Suppressor macrophage treated with lipopolysaccharide for 4 hours (primary cell): ENCODE results near the gene VANGL1.

Experiments used
- DNase-seq: peaks from one replicate; pipeline ENCODE4 v3.0.0-alpha.2; 2020

The VANGL1 gene

GRCh38 chr1:115710859-115711624, 69.3 kb downstream of the VANGL1 start:
- DNase-seq = no peak

GRCh38 chr1:115712911-115713609, 71.3 kb downstream of the VANGL1 start:
- no peak for DNase-seq

- no peak for DNase-seq
These were observed 72.1 kb downstream of the VANGL1 start for GRCh38 chr1:115713906-115714305.

DNA sequence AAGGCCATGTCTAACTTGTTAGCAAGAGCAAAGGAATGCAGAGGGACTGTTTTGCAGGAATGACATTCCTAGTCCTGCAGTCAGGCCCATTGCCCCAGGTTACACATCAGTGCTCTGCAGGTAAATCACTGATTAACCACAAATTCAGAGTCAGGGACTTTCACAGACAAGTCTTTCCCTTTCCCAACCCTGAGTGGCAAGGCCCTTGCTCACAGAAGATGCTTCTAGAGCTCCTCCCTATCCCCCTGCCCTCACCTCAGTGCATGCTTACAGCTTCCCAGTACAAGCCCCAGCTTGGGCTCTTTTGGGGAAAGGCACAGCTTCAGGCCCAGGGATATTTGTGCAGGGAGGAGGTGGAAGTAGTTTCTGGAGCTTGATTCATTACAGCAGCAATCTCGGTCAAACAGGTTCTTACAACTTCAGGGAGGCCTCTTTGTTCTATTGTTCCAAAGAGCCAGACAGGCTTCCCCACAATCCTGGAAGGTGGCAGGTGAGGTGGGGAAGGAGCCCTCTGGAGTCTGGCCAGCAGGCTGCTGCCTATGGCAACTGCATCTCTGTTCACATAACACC, 72.9 kb downstream of the VANGL1 start:
- DNase-seq = no peak

- DNase-seq = peak; percentile 39
These were observed 75.8 kb downstream of the VANGL1 start for GRCh38 chr1:115717541-115717940.

DNA sequence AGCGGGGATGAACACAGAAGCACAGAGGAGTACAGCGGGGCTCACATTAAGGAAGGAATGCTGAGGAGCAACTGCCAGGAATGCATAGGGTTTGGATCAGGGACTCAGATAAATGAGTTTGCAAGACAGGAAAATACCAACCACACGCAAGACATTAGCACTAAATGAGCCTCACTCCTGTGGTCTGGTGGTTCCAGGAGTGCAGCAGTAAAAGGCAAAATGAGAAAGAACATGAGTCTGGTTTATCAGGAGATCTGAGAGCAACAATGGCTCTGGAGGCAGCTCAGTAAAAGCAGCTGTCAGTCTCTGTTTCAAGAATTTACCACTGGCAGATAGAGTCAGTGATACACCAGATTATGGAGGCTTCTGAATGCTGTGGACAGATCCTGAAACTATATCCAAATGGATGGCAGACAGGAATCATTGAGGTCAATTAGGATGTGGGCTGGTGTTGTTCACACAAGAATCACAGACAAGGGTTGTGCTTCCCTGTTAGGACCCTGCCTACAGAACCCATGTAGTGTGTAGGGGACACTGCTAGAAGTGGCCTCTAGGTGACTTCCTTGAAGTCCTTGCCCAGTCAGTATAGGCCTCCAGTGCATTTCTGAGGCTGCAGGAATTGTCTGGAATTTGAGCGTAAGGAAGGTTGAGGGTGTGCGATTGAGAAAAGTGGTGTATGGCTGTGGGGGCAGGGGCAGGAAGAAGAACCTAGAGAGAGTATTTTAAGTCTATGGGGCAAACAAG, 76.4 kb downstream of the VANGL1 start:
- no peak for DNase-seq

- no peak for DNase-seq
These were observed 77.5 kb downstream of the VANGL1 start for GRCh38 chr1:115719285-115719684.

GRCh38 chr1:115722221-115722620, 80.5 kb downstream of the VANGL1 start:
- no peak for DNase-seq

GRCh38 chr1:115723756-115724155, 82.0 kb downstream of the VANGL1 start:
- DNase-seq = no peak

DNA sequence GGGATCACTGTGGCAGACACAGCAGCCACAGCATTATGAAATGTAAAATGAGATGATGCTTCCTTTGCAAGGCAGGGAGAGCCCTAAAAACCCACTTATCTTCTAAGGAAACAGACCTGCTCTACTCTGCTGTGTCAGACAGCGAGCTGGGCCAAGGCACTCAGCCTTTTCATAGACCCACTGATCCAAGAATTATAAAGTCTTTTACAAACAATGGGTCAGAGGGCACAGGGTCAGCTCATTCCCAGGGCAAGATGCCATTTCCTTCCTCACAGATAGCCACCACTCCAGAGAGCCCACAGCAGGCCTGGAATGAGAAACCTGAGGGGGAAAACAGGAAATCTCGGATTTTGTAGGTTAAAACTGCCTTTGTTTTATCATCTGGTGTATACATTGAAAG, 83.8 kb downstream of the VANGL1 start:
- DNase-seq = no peak

DNA sequence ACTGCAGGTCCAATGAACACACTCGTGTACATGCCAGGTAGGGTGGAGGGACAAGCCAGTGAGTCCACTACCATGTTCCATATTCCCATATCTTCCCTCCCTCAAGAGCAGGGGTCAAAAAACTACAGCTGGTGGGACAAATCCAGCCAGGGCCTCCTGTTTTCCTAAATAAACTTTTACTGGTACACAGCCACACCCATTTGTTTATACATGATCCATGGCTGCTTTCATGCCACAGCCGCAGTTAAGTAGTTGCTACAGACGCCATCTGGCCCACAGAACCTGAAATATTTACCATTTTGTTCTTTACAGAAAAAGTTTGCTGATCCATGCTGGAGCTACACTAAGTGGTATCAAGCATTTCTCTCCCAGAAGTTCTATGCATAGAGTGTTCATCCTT, 84.4 kb downstream of the VANGL1 start:
- no peak for DNase-seq

- no peak for DNase-seq
These were observed 84.8 kb downstream of the VANGL1 start for GRCh38 chr1:115726570-115726969.

- DNase-seq = peak; percentile 93
These were observed 86.0 kb downstream of the VANGL1 start for GRCh38 chr1:115727706-115728249.

DNA sequence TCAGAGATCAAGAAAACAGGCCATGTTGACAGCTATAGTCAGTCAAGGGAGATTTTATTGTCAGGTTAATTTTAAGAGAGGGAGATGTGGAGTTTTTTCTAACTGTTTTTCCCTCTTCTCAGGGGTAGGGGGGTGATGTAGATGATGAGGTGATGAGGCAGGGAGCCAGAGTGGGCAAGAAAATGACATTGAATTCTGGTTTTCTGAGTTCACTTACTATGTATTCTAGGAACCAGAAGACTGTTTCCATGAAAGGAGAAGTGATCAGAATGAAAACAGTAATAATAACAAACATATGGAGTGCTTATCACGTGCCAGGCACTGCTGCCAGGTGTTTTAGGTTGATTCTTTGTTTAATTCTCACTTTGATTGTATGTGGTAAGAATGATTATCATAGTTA, 86.6 kb downstream of the VANGL1 start:
- no peak for DNase-seq

DNA sequence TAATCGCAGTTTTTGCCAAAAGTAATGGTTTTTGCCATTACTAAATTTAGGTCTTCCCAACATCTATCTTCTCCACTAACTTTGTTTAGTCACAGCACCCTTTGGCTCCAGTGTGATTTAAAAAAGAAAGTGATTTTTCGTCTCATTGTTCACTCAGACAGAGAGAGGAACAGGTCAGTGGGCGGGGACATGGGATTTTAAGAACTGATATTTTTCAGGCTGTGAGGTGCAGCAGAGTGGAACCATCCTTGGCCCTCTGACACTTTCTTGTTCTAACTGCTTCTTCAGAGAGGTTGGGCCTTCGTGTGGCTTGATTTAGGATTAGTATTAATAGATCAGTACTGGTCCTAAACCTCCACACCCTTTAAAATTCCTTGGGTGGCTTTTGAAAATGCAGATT, 88.0 kb downstream of the VANGL1 start:
- DNase-seq = peak; percentile 77

- peak; percentile 70 for DNase-seq
These were observed 90.5 kb downstream of the VANGL1 start for GRCh38 chr1:115732316-115732715.

GRCh38 chr1:115740811-115741210, 99.0 kb downstream of the VANGL1 start:
- no peak for DNase-seq

DNA sequence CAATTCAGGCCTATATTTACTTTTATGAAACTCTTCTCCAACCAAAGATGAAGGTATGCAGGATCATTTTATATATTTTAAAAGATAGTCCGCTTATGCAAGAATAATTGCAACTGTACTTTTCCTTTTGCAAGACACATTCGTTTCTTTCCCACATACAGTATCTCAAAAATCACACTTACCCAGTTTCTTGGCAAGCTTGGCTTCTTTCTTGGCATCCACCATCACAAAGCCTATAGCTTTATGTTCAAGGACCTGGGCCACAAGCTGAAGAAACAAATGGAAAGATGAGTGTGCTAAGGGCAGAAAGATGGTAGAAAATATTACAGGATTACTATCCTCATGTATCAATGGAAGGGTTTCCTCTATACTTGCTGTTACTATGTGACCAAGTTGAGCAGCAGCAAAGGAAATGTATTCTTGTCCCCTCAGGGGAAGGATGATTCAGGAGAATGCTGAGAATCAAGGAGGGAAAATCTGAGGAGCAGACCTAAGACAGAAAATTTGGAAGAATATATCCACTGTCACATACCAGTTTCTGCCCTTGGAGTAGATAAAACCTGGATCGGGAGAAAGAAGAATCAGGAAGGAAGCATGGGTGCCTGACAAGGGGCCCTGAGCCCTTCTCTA, 103.0 kb downstream of the VANGL1 start:
- no peak for DNase-seq

DNA sequence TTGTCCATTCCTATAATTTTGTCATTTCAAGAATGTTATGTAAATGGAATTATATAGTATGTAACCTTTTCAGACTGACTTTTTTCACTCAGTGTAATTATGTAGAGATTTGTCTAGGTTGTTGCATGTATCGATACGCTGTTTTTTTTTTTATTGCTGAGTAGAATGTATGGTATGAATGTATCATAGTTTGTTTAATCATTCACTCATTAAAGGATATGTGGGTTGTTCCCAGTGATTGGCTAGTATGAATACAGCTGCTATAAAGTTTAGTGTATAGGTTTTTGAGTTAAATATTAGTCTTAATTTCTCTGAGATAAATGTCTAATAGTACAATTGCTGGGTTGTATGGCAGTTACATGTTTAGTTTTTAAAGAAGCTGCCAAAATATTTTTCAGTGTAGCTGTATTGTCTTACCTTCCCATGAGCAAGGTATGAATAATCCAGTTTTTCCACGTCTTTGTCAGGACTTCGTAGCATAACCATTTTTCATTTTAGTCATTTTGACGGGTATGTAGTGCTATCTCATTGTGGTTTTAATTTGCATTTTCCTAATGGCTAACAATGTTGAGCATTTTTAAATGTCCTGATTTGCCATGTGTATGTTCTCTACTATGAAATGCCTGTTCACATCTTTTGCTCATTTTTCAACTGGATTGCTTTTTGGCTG, 104.4 kb downstream of the VANGL1 start:
- DNase-seq = no peak
